ENCODE results near the gene GSTM5. TPM values are rescaled to one million over a fixed set of nuclear protein-coding genes. Genes with fewer than 3 reads are reported as not detected.

GSTM5 gene
- total RNA-seq, 1 donor: not detected

GRCh38 chr1:109716121-109716520 is 4.1 kb downstream of the GSTM5 start:
- Histone ChIP-seq H3K4me3 (ENCODE audit: low read length) (no peak overlapping the region), H3K27me3 (ENCODE audit: insufficient read depth, low read length) (no peaks in the 10 kb centered on the region), H3K4me1 (ENCODE audit: insufficient read depth, low read length) (no peaks in the 10 kb centered on the region), H3K9me3 (ENCODE audit: low read depth, low read length) (no peaks in the 10 kb centered on the region)

- no peaks in the 10 kb centered on the region for H3K27me3 ChIP-seq (ENCODE audit: insufficient read depth, low read length)
- no peaks in the 10 kb centered on the region for H3K4me1 ChIP-seq (ENCODE audit: insufficient read depth, low read length)
- no peaks in the 10 kb centered on the region for H3K9me3 ChIP-seq (ENCODE audit: low read depth, low read length)
Observed at GRCh38 chr1:109716570-109717090, 4.6 kb downstream of the GSTM5 start.

GRCh38 chr1:109717729-109718128 is 5.7 kb downstream of the GSTM5 start:
- H3K4me1 ChIP-seq (ENCODE audit: insufficient read depth, low read length): no peaks in the 10 kb centered on the region
- no peak overlapping the region for H3K4me3 ChIP-seq (ENCODE audit: low read length)
- H3K9me3 ChIP-seq (ENCODE audit: low read depth, low read length): no peaks in the 10 kb centered on the region
- no peaks in the 10 kb centered on the region for H3K27me3 ChIP-seq (ENCODE audit: insufficient read depth, low read length)

More at GRCh38 chr1:109716570-109717090, 4.6 kb downstream of the GSTM5 start:
- H3K4me3 ChIP-seq (ENCODE audit: low read length): no peak overlapping the region

GRCh38 chr1:109718495-109718894 is 6.4 kb downstream of the GSTM5 start:
- no peaks in the 10 kb centered on the region for H3K27me3 ChIP-seq (ENCODE audit: insufficient read depth, low read length)
- H3K4me3 ChIP-seq (ENCODE audit: low read length): no peak overlapping the region
- H3K4me1 ChIP-seq (ENCODE audit: insufficient read depth, low read length): no peaks in the 10 kb centered on the region
- no peaks in the 10 kb centered on the region for H3K9me3 ChIP-seq (ENCODE audit: low read depth, low read length)

GRCh38 chr1:109719337-109719837 is 7.3 kb downstream of the GSTM5 start:
- Histone ChIP-seq H3K9me3 (ENCODE audit: low read depth, low read length) (no peaks in the 10 kb centered on the region), H3K27me3 (ENCODE audit: insufficient read depth, low read length) (no peaks in the 10 kb centered on the region), H3K4me1 (ENCODE audit: insufficient read depth, low read length) (no peaks in the 10 kb centered on the region), H3K4me3 (ENCODE audit: low read length) (no peak overlapping the region)

- no peaks in the 10 kb centered on the region for H3K4me1 ChIP-seq (ENCODE audit: insufficient read depth, low read length)
- H3K27me3 ChIP-seq (ENCODE audit: insufficient read depth, low read length): no peaks in the 10 kb centered on the region
- H3K9me3 ChIP-seq (ENCODE audit: low read depth, low read length): no peaks in the 10 kb centered on the region
- H3K4me3 ChIP-seq (ENCODE audit: low read length): no peak overlapping the region
Observed at GRCh38 chr1:109721042-109721441, 9.0 kb downstream of the GSTM5 start.

GRCh38 chr1:109721971-109722370 is 9.9 kb downstream of the GSTM5 start:
- H3K4me1 ChIP-seq (ENCODE audit: insufficient read depth, low read length): no peaks in the 10 kb centered on the region
- H3K9me3 ChIP-seq (ENCODE audit: low read depth, low read length): no peaks in the 10 kb centered on the region
- no peaks in the 10 kb centered on the region for H3K27me3 ChIP-seq (ENCODE audit: insufficient read depth, low read length)
- no peak overlapping the region for H3K4me3 ChIP-seq (ENCODE audit: low read length)

GRCh38 chr1:109722908-109723691 is 11.0 kb downstream of the GSTM5 start:
- H3K4me3 ChIP-seq (ENCODE audit: low read length): no peak overlapping the region
- no peaks in the 10 kb centered on the region for H3K27me3 ChIP-seq (ENCODE audit: insufficient read depth, low read length)
- no peaks in the 10 kb centered on the region for H3K9me3 ChIP-seq (ENCODE audit: low read depth, low read length)
- no peaks in the 10 kb centered on the region for H3K4me1 ChIP-seq (ENCODE audit: insufficient read depth, low read length)

GRCh38 chr1:109724933-109725332 is 12.9 kb downstream of the GSTM5 start:
- Histone ChIP-seq H3K4me1 (ENCODE audit: insufficient read depth, low read length) (no peaks in the 10 kb centered on the region), H3K4me3 (ENCODE audit: low read length) (no peak overlapping the region), H3K9me3 (ENCODE audit: low read depth, low read length) (no peaks in the 10 kb centered on the region), H3K27me3 (ENCODE audit: insufficient read depth, low read length) (no peaks in the 10 kb centered on the region)

GRCh38 chr1:109725510-109725909 is 13.5 kb downstream of the GSTM5 start:
- Histone ChIP-seq H3K9me3 (ENCODE audit: low read depth, low read length) (no peaks in the 10 kb centered on the region), H3K4me1 (ENCODE audit: insufficient read depth, low read length) (no peaks in the 10 kb centered on the region), H3K4me3 (ENCODE audit: low read length) (no peak overlapping the region), H3K27me3 (ENCODE audit: insufficient read depth, low read length) (no peaks in the 10 kb centered on the region)

GRCh38 chr1:109726007-109726406 is 14.0 kb downstream of the GSTM5 start:
- Histone ChIP-seq H3K9me3 (ENCODE audit: low read depth, low read length) (no peaks in the 10 kb centered on the region), H3K27me3 (ENCODE audit: insufficient read depth, low read length) (no peaks in the 10 kb centered on the region), H3K4me1 (ENCODE audit: insufficient read depth, low read length) (no peaks in the 10 kb centered on the region)

GRCh38 chr1:109726728-109727373 is 14.8 kb downstream of the GSTM5 start:
- H3K27me3 ChIP-seq (ENCODE audit: insufficient read depth, low read length): no peaks in the 10 kb centered on the region
- H3K9me3 ChIP-seq (ENCODE audit: low read depth, low read length): no peaks in the 10 kb centered on the region
- no peaks in the 10 kb centered on the region for H3K4me1 ChIP-seq (ENCODE audit: insufficient read depth, low read length)
- H3K4me3 ChIP-seq (ENCODE audit: low read length): no peak overlapping the region

More at GRCh38 chr1:109726007-109726406, 14.0 kb downstream of the GSTM5 start:
- no peak overlapping the region for H3K4me3 ChIP-seq (ENCODE audit: low read length)

GRCh38 chr1:109728870-109729269 is 16.8 kb downstream of the GSTM5 start:
- Histone ChIP-seq H3K27me3 (ENCODE audit: insufficient read depth, low read length) (no peaks in the 10 kb centered on the region), H3K4me1 (ENCODE audit: insufficient read depth, low read length) (no peaks in the 10 kb centered on the region), H3K4me3 (ENCODE audit: low read length) (no peak overlapping the region), H3K9me3 (ENCODE audit: low read depth, low read length) (no peaks in the 10 kb centered on the region)

GRCh38 chr1:109730666-109731065 is 18.6 kb downstream of the GSTM5 start:
- no peaks in the 10 kb centered on the region for H3K9me3 ChIP-seq (ENCODE audit: low read depth, low read length)
- no peaks in the 10 kb centered on the region for H3K4me1 ChIP-seq (ENCODE audit: insufficient read depth, low read length)
- no peaks in the 10 kb centered on the region for H3K27me3 ChIP-seq (ENCODE audit: insufficient read depth, low read length)
- no peak overlapping the region for H3K4me3 ChIP-seq (ENCODE audit: low read length)

GRCh38 chr1:109732390-109732881 is 20.4 kb downstream of the GSTM5 start:
- no peak overlapping the region for H3K4me3 ChIP-seq (ENCODE audit: low read length)
- no peaks in the 10 kb centered on the region for H3K9me3 ChIP-seq (ENCODE audit: low read depth, low read length)
- H3K4me1 ChIP-seq (ENCODE audit: insufficient read depth, low read length): no peaks in the 10 kb centered on the region
- H3K27me3 ChIP-seq (ENCODE audit: insufficient read depth, low read length): peaks cover 3% of the 10 kb centered on the region

Measured in mononuclear cell (primary cell).